IPS-15b (cell line): ENCODE results near the gene MEA1.
A peak's percentile ranks its signal among the peaks of the same experiment; 100 is the strongest.

Experiments used
- H3K27me3 ChIP-seq: one replicate; pipeline ENCODE4 v1.6.1; 2013; ENCODE audit warnings: low read length; ENCODE audit not compliant: control insufficient read depth, insufficient read depth
- H3K36me3 ChIP-seq: one replicate; pipeline ENCODE4 v1.6.1; 2013; ENCODE audit warnings: low read length; ENCODE audit not compliant: control insufficient read depth, insufficient read depth
- H3K4me1 ChIP-seq: one replicate; pipeline ENCODE4 v1.6.1; 2013; ENCODE audit warnings: mild to moderate bottlenecking, low read length; ENCODE audit not compliant: control insufficient read depth, insufficient read depth
- H3K4me3 ChIP-seq: one replicate; pipeline ENCODE4 v1.5.1; 2013; ENCODE audit warnings: low read depth, low read length
- H3K9ac ChIP-seq: one replicate; pipeline ENCODE4 v1.6.1; 2013; ENCODE audit warnings: low read depth, mild to moderate bottlenecking, low read length
- H3K9me3 ChIP-seq: one replicate; pipeline ENCODE4 v1.6.1; 2013; ENCODE audit warnings: mild to moderate bottlenecking, low read length; ENCODE audit not compliant: control insufficient read depth, insufficient read depth

MEA1 gene

GRCh38 chr6:43013843-43014433 is at the start of gene MEA1, which contains the start of gene KLHDC3:
MEA1 (minus strand) TSS chr6:43013946; CDS start chr6:43013813, 133 bp downstream.
KLHDC3 (plus strand) TSS chr6:43014249; CDS start chr6:43017193, 2,944 bp downstream.
- Histone ChIP-seq H3K9ac (peak within 1 kb of the TSS; percentile 89), H3K9me3 (no peaks in the 10 kb centered on the region), H3K4me3 (peak within 1 kb of the TSS; percentile 95), H3K27me3 (no peaks in the 10 kb centered on the region), H3K36me3 (peaks cover 38% of the 10 kb centered on the region), H3K4me1 (peaks cover 11% of the 10 kb centered on the region)

GRCh38 chr6:43062818-43063217 is 49.1 kb upstream of the MEA1 start:
- no peak overlapping the region for H3K4me3 ChIP-seq
- H3K9ac ChIP-seq: no peak overlapping the region
- no peaks in the 10 kb centered on the region for H3K9me3 ChIP-seq
- no peaks in the 10 kb centered on the region for H3K27me3 ChIP-seq
- H3K36me3 ChIP-seq: no peaks in the 10 kb centered on the region
- peaks cover 4% of the 10 kb centered on the region for H3K4me1 ChIP-seq

GRCh38 chr6:43061861-43062260 is 48.1 kb upstream of the MEA1 start:
- peaks cover 4% of the 10 kb centered on the region for H3K4me1 ChIP-seq
- no peaks in the 10 kb centered on the region for H3K27me3 ChIP-seq
- no peaks in the 10 kb centered on the region for H3K36me3 ChIP-seq
- no peaks in the 10 kb centered on the region for H3K9me3 ChIP-seq
- no peak overlapping the region for H3K4me3 ChIP-seq
- no peak overlapping the region for H3K9ac ChIP-seq

GRCh38 chr6:43060755-43061633 is 47.2 kb upstream of the MEA1 start:
- Histone ChIP-seq H3K4me3 (no peak overlapping the region), H3K9ac (no peak overlapping the region), H3K36me3 (no peaks in the 10 kb centered on the region), H3K27me3 (no peaks in the 10 kb centered on the region), H3K9me3 (no peaks in the 10 kb centered on the region), H3K4me1 (peaks cover 4% of the 10 kb centered on the region)

DNA sequence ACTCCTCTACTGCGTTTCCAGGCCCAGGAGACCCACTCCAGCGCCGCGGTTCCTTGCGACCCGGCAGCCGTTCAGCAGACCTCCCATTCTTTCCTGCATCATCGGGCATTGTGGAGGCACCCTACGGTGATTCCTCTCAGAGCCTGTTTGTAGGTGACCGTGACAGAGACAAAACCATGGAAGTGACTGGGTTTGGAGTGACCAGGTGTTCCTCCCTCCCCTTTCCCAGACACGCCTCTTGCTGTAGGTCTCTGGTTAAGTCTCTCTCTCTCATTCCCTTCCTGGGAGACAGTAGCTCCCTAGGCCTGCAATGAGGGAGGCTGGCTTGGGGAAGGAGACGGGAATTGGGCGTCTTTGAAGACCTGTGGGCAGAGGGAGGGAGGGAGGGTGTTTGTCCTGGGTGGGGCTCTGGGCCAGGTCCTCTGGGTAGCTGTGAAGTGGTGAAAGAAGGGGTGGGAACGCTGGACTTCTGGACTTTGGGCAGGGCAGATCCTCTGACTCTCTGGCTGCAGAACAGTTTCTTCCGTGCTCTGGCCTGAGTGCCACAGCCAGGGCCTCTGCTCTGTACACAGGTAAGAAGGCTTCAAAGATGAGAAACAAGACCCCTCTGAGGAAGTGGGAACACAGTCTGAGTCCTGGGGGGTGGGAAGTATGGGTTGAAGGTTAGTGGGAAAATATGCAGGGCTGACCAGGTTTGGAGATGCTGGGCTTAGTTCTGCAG is 46.4 kb upstream of the MEA1 start:
- no peaks in the 10 kb centered on the region for H3K36me3 ChIP-seq
- H3K9me3 ChIP-seq: no peaks in the 10 kb centered on the region
- H3K9ac ChIP-seq: peak overlapping the region; percentile 67
- peak overlapping the region; percentile 96 for H3K4me3 ChIP-seq
- H3K27me3 ChIP-seq: no peaks in the 10 kb centered on the region
- H3K4me1 ChIP-seq: peaks cover 4% of the 10 kb centered on the region

- H3K9ac ChIP-seq: peak within 1 kb of the TSS; percentile 86
- no peaks in the 10 kb centered on the region for H3K36me3 ChIP-seq
- no peaks in the 10 kb centered on the region for H3K9me3 ChIP-seq
- peaks cover 4% of the 10 kb centered on the region for H3K4me1 ChIP-seq
- peak within 1 kb of the TSS; percentile 96 for H3K4me3 ChIP-seq
- H3K27me3 ChIP-seq: no peaks in the 10 kb centered on the region
These were observed 45.7 kb upstream of the MEA1 start, which contains the start of the genes KLC4 and MRPL2 for GRCh38 chr6:43059168-43060033. KLC4 (plus strand) TSS chr6:43059631; CDS start chr6:43061336, 1,705 bp downstream. MRPL2 (minus strand) TSS chr6:43059434; CDS start chr6:43059381, 53 bp downstream.

DNA sequence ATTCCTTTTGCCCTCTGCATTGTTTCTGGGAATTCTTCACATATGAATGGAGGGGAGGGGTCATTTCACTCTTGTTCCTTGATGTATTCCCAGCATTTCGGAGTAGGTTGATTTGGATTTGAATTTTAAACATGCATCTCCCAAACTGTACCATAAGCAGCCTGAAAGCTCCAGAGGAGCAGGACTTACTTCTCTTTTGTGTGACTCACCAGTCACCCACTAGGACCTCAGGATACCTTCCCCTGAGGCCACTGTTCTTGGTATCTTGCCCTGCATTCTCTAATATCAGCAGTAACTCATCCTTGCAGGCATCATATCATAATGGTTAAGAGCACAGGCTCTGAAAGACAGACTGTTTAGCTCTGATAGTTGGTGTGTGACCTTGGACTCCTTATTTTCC is 44.8 kb upstream of the MEA1 start:
- Histone ChIP-seq H3K4me3 (peak overlapping the region; percentile 63), H3K9ac (peak overlapping the region; percentile 74), H3K9me3 (no peaks in the 10 kb centered on the region), H3K4me1 (peaks cover 4% of the 10 kb centered on the region), H3K27me3 (no peaks in the 10 kb centered on the region), H3K36me3 (no peaks in the 10 kb centered on the region)

GRCh38 chr6:43055966-43056365 is 42.2 kb upstream of the MEA1 start:
- Histone ChIP-seq H3K4me1 (peaks cover 8% of the 10 kb centered on the region), H3K27me3 (no peaks in the 10 kb centered on the region), H3K9ac (no peak overlapping the region), H3K4me3 (no peak overlapping the region), H3K36me3 (peaks cover 2% of the 10 kb centered on the region), H3K9me3 (no peaks in the 10 kb centered on the region)

GRCh38 chr6:43054206-43054943 is 40.6 kb upstream of the MEA1 start:
- peaks cover 8% of the 10 kb centered on the region for H3K4me1 ChIP-seq

GRCh38 chr6:43053545-43054205 is 39.9 kb upstream of the MEA1 start, which contains the start of gene CUL7:
CUL7 (minus strand) TSS chr6:43053851; CDS start chr6:43052788, 1,063 bp downstream.
- H3K9me3 ChIP-seq: no peaks in the 10 kb centered on the region
- H3K4me1 ChIP-seq: peaks cover 8% of the 10 kb centered on the region
- peak within 1 kb of the TSS; percentile 86 for H3K4me3 ChIP-seq
- no peaks in the 10 kb centered on the region for H3K27me3 ChIP-seq
- H3K9ac ChIP-seq: peak within 1 kb of the TSS; percentile 97
- H3K36me3 ChIP-seq: peaks cover 12% of the 10 kb centered on the region

More at GRCh38 chr6:43054206-43054943, 40.6 kb upstream of the MEA1 start:
- Histone ChIP-seq H3K27me3 (no peaks in the 10 kb centered on the region), H3K36me3 (peaks cover 8% of the 10 kb centered on the region), H3K9me3 (no peaks in the 10 kb centered on the region), H3K9ac (no peak overlapping the region), H3K4me3 (peak overlapping the region; percentile 86)
